ENCODE results near the gene CALHM6. TPM values are rescaled to one million over a fixed set of nuclear protein-coding genes. Genes with fewer than 3 reads are reported as not detected.

Gene CALHM6
- total RNA-seq, 4 donors from 2014 or later, result 1.3 to 2.9 (median 2.3) TPM

DNA sequence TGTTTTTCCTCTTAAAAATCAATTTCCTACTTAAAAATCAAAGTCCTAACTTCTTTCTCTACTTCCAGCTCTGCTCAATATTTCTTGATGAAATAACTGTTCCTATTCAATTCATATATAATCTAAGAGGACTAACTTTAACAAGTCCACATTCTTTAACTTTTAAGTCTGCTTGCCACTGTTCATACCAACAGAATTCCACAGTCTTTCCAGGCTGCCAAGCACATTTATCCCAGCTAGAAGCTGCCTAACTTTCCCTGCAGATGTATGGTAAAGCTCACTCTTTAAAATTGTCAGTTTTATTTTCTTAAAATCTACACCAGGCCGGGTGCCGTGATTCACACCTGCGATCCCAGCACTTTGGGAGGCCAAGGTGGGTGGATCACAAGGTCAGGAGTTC lies 11.5 kb downstream of the CALHM6 start:
- no peaks in the 10 kb centered on the region for H3K27me3 ChIP-seq
- no peak for DNase-seq
- TF ChIP-seq, protein P1, sequence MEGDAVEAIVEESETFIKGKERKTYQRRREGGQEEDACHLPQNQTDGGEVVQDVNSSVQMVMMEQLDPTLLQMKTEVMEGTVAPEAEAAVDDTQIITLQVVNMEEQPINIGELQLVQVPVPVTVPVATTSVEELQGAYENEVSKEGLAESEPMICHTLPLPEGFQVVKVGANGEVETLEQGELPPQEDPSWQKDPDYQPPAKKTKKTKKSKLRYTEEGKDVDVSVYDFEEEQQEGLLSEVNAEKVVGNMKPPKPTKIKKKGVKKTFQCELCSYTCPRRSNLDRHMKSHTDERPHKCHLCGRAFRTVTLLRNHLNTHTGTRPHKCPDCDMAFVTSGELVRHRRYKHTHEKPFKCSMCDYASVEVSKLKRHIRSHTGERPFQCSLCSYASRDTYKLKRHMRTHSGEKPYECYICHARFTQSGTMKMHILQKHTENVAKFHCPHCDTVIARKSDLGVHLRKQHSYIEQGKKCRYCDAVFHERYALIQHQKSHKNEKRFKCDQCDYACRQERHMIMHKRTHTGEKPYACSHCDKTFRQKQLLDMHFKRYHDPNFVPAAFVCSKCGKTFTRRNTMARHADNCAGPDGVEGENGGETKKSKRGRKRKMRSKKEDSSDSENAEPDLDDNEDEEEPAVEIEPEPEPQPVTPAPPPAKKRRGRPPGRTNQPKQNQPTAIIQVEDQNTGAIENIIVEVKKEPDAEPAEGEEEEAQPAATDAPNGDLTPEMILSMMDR (IDR thresholded peaks at IDR 0.05), result no peak
- TF ChIP-seq POLR2A (IDR thresholded peaks at IDR 0.05), result no peak
- no peak overlapping the region for H3K27ac ChIP-seq
- H3K9me3 ChIP-seq, result no peaks in the 10 kb centered on the region
- WGBS, 2 donors, result 69 to 92% methylated on average over 3 of the region's 3 CpGs
- intact Hi-C loops (cut with DNase I), result no loop called here
- H3K36me3 ChIP-seq, result no peaks in the 10 kb centered on the region
- no peaks in the 10 kb centered on the region for H3K4me1 ChIP-seq
- H3K4me3 ChIP-seq (replicated peaks in 1 of 3), result no peak overlapping the region

DNA sequence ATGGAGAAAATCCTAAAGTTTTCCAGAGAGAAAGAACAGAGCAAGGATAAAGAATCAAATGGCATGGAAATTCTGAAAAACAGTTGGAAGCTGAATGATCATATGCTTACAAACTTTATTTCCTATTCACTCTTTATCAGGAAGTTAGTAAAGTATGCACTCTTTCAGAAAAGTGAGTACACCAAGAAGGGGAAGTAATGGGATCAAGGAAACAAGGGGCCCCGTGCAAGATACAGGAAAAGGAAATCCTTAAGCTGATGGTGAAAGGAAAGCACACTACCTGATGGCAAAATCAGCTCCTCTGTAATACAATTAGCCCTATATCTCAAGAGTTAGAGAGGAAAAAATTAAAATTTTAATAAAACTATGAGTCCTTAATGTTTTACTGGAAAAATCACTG lies 14.0 kb downstream of the CALHM6 start:
- TF ChIP-seq, protein P1 (IDR thresholded peaks at IDR 0.05), result no peak
- no peak for TF ChIP-seq POLR2A (IDR thresholded peaks at IDR 0.05)
- Histone ChIP-seq H3K9me3 (no peaks in the 10 kb centered on the region), H3K36me3 (no peaks in the 10 kb centered on the region), H3K4me1 (no peaks in the 10 kb centered on the region), H3K4me3 (replicated peaks in 1 of 3) (no peak overlapping the region), H3K27ac (no peak overlapping the region), H3K27me3 (no peaks in the 10 kb centered on the region)
- no peak for DNase-seq
- intact Hi-C loops (cut with DNase I), result no loop called here
- 48 to 64% methylated on average over 1 of the region's 1 CpG for WGBS, 2 donors

DNA sequence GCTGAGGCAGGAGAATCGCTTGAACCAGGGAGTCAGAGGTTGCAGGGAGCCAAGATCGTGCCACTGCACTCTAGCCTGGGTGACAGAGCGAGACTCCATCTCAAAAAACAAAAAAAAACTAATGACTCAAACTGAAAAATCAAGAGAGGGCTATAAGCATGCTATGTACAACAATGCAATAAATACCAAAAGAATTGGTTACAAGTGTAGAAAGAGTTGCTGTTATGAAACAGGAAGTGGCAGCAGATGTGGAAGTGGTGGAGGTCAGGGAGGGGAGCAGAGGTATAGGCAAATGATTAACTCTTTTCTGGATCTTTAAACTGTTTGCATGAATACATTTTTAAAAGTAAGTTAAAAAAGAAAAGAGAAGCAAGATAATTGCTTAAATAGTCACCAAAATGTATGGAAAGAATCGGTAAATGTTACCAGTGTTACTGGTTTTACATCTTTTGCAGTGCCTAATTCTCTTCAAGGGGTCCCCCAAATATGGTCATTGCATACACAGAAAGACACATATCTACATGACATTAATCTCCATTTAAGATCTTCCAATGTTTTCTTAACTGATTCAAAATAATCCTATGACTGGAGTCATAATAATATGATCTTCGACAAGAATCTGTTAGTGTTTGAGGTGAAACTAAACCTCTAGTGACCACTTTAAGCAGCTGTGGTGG lies 15.0 kb downstream of the CALHM6 start:
- Histone ChIP-seq H3K9me3 (no peaks in the 10 kb centered on the region), H3K27me3 (no peaks in the 10 kb centered on the region), H3K4me1 (no peaks in the 10 kb centered on the region), H3K4me3 (replicated peaks in 1 of 3) (no peak overlapping the region), H3K36me3 (no peaks in the 10 kb centered on the region), H3K27ac (no peak overlapping the region)
- intact Hi-C loops (cut with DNase I), result no loop called here
- no peak for TF ChIP-seq POLR2A (IDR thresholded peaks at IDR 0.05)
- 83% methylated on average over 5 of the region's 5 CpGs for WGBS, 2 donors
- no peak for DNase-seq

DNA sequence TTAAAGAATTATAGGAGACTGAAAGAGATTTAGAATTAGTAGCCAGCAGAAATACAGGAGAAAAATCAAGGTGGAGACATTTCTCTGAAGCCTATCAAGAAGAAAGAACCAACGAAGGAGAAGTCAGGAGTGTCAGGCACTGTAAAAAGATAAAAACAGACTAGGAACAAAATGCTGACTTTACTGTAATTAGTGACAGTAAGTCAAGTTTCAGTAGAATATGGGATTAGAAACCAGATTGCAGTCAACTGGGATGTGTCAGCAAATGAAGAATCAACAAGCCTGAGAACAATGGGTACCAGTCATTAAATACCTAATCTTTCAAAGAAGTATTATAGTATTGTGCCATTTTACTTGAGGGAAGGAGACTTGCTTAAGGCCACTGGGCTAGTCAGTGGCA lies 21.6 kb downstream of the CALHM6 start:
- Histone ChIP-seq H3K4me1 (no peaks in the 10 kb centered on the region), H3K36me3 (no peaks in the 10 kb centered on the region), H3K9me3 (no peaks in the 10 kb centered on the region), H3K27ac (no peak overlapping the region), H3K4me3 (replicated peaks in 1 of 3) (no peak overlapping the region), H3K27me3 (no peaks in the 10 kb centered on the region)
- intact Hi-C loops (cut with DNase I), result no loop called here
- WGBS, 2 donors, result 72 to 81% methylated on average over 1 of the region's 1 CpG
- no peak for DNase-seq
- TF ChIP-seq POLR2A (IDR thresholded peaks at IDR 0.05), result no peak
- TF ChIP-seq, protein P1 (IDR thresholded peaks at IDR 0.05), result no peak

DNA sequence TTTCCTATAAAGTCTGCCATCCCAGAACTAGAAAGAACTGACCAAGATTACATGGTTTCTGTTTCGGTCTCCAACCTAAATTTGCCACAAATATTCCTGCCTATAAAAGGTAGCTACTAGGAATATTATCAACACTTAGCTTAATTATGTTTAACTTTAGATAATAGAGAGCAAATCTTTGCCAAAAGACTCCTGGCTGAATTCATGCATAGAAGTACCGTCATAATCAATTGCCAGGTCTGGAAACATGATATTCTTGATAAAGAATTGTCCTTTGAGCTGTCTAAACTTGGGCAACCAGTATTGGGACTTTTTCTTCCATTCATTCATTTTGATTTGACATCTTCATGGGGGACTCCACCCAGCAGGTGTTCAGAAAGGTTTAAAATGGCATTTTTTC lies 22.4 kb downstream of the CALHM6 start:
- H3K4me3 ChIP-seq (replicated peaks in 1 of 3), result no peak overlapping the region
- no peak for TF ChIP-seq POLR2A (IDR thresholded peaks at IDR 0.05)
- TF ChIP-seq, protein P1 (IDR thresholded peaks at IDR 0.05), result no peak

More for the DNA sequence above, 22.4 kb downstream of the CALHM6 start:
- Histone ChIP-seq H3K9me3 (no peaks in the 10 kb centered on the region), H3K36me3 (no peaks in the 10 kb centered on the region), H3K4me1 (no peaks in the 10 kb centered on the region), H3K27ac (no peak overlapping the region), H3K27me3 (no peaks in the 10 kb centered on the region)
- no peak for DNase-seq
- WGBS, 2 donors, result 90 to 92% methylated on average over 2 of the region's 2 CpGs
- intact Hi-C loops (cut with DNase I), result no loop called here

All from thyroid gland (tissue), 4 donors.